Subcutaneous adipose tissue (tissue), 4 donors: ENCODE measurements around the gene SNIP1. TPM values are rescaled to one million over a fixed set of nuclear protein-coding genes. Genes with fewer than 3 reads are reported as not detected.

Experiments
- CTCF ChIP-seq: fragments of 450-650 bp; IDR thresholded peaks from one replicate; pipeline ENCODE4 v1.5.1; 2016; ENCODE audit warnings: low read depth, mild to moderate bottlenecking, control low read depth, antibody characterized with exemption, moderate library complexity
- total RNA-seq, 4 donors: library from RNA; depleted of rRNA; stranded (reverse); fragments of >200 nt; gene quantifications; one replicate each; pipeline ENCODE4 v1.1.0, GENCODE V29; 2016

Gene SNIP1
- total RNA-seq, 4 donors from 2014 or later = 9.8 to 18.1 (median 13.7) TPM

- no peak for TF ChIP-seq CTCF
Observed at GRCh38 chr1:37519613-37520012, 34.5 kb downstream of the SNIP1 start.

- no peak for TF ChIP-seq CTCF
Observed at GRCh38 chr1:37517569-37517968, 36.5 kb downstream of the SNIP1 start.

- TF ChIP-seq CTCF = no peak
Observed at GRCh38 chr1:37515185-37516034, 38.7 kb downstream of the SNIP1 start.

GRCh38 chr1:37514350-37515184 lies 39.5 kb downstream of the SNIP1 start, which contains the start of gene MEAF6:
TSS of gene MEAF6 (minus strand) at chr1:37514766. CDS start at chr1:37514746, 20 bp downstream.
- TF ChIP-seq CTCF = no peak

- TF ChIP-seq CTCF = no peak
Observed at GRCh38 chr1:37513795-37514349, 40.2 kb downstream of the SNIP1 start.

- no peak for TF ChIP-seq CTCF
Observed at GRCh38 chr1:37509181-37509580, 44.9 kb downstream of the SNIP1 start.

- TF ChIP-seq CTCF = no peak
Observed at GRCh38 chr1:37506740-37507139, 47.4 kb downstream of the SNIP1 start.
